Measurements from ENCODE around the gene P2RX1.

P2RX1 gene

DNA sequence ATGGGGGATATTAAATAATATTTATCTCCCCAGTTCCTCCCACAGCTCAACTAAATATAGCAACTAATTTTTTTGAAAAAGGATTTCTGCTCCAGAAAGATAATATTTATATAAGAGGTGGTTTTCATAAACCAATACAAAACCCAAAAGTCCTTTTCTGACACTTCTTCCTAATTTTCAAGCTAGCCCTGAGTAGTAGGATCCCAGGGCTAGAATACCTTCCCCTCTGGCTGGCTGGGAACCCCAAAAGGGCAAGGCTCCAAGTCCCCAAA, 46.6 kb upstream of the P2RX1 start:
- TF ChIP-seq, protein P1, sequence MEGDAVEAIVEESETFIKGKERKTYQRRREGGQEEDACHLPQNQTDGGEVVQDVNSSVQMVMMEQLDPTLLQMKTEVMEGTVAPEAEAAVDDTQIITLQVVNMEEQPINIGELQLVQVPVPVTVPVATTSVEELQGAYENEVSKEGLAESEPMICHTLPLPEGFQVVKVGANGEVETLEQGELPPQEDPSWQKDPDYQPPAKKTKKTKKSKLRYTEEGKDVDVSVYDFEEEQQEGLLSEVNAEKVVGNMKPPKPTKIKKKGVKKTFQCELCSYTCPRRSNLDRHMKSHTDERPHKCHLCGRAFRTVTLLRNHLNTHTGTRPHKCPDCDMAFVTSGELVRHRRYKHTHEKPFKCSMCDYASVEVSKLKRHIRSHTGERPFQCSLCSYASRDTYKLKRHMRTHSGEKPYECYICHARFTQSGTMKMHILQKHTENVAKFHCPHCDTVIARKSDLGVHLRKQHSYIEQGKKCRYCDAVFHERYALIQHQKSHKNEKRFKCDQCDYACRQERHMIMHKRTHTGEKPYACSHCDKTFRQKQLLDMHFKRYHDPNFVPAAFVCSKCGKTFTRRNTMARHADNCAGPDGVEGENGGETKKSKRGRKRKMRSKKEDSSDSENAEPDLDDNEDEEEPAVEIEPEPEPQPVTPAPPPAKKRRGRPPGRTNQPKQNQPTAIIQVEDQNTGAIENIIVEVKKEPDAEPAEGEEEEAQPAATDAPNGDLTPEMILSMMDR (IDR thresholded peaks at IDR 0.05): no peak
- Histone ChIP-seq H3K9me3 (no peaks in the 10 kb centered on the region), H3K4me3 (ENCODE audit: low read depth in 1 of 2, low read length in 1 of 2) (peak overlapping the region; percentile 91 to 94), H3K27ac (peak overlapping the region; percentile 97), H3K27me3 (no peaks in the 10 kb centered on the region), H3K4me1 (ENCODE audit: control insufficient read depth in 1 of 2, insufficient read depth in 1 of 2, low read depth in 1 of 2, low read length in 1 of 2) (peaks cover 63 to 64% of the 10 kb centered on the region in 2 experiments), H3K36me3 (peaks cover 8% of the 10 kb centered on the region)

DNA sequence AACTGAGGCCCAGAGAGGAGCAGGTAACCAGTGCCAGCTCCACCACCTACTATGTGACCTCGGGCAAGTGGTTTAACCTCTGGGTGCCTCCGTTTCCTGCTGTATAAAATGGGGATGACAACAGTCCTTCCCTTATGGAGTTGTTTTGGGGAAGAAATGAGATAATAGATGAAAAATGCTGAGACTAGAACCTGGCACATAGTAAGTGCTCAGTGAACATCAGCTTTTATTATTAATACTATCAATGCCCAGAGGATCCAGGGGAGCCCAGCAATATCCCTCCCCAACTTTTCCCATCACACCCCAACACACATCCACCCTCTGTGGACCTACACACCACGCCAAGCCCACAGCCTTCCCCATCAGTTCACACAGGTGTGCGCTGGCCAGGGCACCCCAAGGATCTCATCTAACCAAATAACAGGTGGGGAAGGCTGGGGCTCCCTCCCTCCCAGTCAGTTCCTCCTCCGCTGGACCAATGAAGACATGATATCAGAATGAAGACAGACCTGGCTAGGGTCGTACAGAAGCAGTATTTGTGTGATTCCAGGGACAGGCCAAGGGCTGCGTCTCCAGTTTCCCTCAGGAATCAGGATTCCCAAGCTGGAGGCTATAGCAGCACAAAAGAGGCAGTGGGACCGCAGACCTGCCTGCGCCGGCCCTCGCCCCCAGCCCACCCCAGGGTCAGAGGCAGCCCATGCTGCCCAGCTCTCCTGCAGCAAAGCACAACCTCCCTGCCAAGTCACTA, 46.1 kb upstream of the P2RX1 start:
- TF ChIP-seq, protein P1 (IDR thresholded peaks at IDR 0.05): no peak
- peak overlapping the region; percentile 97 for H3K27ac ChIP-seq
- H3K36me3 ChIP-seq: peaks cover 13% of the 10 kb centered on the region
- H3K4me1 ChIP-seq (ENCODE audit: control insufficient read depth in 1 of 2, insufficient read depth in 1 of 2, low read depth in 1 of 2, low read length in 1 of 2): peaks cover 64 to 66% of the 10 kb centered on the region in 2 experiments
- peak overlapping the region; percentile 91 to 94 for H3K4me3 ChIP-seq (ENCODE audit: low read depth in 1 of 2, low read length in 1 of 2)
- H3K27me3 ChIP-seq: no peaks in the 10 kb centered on the region
- no peaks in the 10 kb centered on the region for H3K9me3 ChIP-seq

DNA sequence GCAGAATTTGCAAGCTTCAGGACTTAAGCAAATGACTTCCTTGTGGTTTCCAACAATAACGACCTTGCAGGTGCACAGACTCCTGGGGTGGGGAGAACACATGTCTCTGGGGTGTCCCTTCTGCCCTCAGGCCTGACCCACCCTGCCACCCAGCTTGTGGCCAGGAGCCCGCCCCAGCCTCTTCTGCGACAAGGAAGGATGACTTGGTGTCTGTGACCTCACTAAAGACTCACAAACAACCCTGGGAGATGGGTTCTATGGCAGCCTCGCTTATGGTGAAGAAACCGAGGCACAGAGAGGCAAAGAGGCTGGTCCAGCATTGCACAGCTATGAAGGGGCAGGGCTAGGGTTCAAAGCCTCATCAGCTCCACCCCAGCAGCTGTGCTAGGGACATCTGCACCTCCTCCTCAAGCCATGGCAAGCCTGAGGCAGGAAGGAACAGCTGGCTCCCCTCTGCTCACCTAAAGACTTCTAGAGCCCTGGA, 45.3 kb upstream of the P2RX1 start:
- peak overlapping the region; percentile 91 to 94 for H3K4me3 ChIP-seq (ENCODE audit: low read depth in 1 of 2, low read length in 1 of 2)
- no peaks in the 10 kb centered on the region for H3K9me3 ChIP-seq
- peak overlapping the region; percentile 97 for H3K27ac ChIP-seq
- H3K36me3 ChIP-seq: peaks cover 21% of the 10 kb centered on the region
- H3K4me1 ChIP-seq (ENCODE audit: control insufficient read depth in 1 of 2, insufficient read depth in 1 of 2, low read depth in 1 of 2, low read length in 1 of 2): peaks cover 64 to 66% of the 10 kb centered on the region in 2 experiments
- H3K27me3 ChIP-seq: no peaks in the 10 kb centered on the region
- TF ChIP-seq, protein P1 (IDR thresholded peaks at IDR 0.05): no peak

DNA sequence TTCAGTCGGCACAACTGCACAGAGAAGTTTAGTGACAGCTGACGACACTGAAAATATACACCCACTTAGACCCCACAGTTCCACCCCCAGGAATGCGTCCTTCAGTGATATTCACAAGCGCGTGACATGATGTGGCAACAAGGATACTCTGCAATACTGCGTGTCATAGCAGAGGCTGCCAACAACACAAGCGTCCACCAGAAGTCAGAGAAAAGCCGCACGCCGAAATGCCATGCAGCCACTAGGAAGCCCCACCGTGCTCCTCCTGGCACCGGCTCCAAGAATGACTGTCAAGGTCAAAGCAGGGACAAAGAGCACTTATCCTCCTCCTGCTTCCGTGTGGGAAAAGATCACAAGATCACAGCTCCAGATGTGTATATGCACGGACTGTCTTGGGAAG, 44.5 kb upstream of the P2RX1 start:
- peaks cover 63 to 66% of the 10 kb centered on the region in 2 experiments for H3K4me1 ChIP-seq (ENCODE audit: control insufficient read depth in 1 of 2, insufficient read depth in 1 of 2, low read depth in 1 of 2, low read length in 1 of 2)
- H3K9me3 ChIP-seq: no peaks in the 10 kb centered on the region
- H3K27me3 ChIP-seq: no peaks in the 10 kb centered on the region
- peak overlapping the region; percentile 97 for H3K27ac ChIP-seq
- TF ChIP-seq, protein P1 (IDR thresholded peaks at IDR 0.05): no peak
- peak overlapping the region; percentile 91 to 94 for H3K4me3 ChIP-seq (ENCODE audit: low read depth in 1 of 2, low read length in 1 of 2)
- peaks cover 28% of the 10 kb centered on the region for H3K36me3 ChIP-seq

DNA sequence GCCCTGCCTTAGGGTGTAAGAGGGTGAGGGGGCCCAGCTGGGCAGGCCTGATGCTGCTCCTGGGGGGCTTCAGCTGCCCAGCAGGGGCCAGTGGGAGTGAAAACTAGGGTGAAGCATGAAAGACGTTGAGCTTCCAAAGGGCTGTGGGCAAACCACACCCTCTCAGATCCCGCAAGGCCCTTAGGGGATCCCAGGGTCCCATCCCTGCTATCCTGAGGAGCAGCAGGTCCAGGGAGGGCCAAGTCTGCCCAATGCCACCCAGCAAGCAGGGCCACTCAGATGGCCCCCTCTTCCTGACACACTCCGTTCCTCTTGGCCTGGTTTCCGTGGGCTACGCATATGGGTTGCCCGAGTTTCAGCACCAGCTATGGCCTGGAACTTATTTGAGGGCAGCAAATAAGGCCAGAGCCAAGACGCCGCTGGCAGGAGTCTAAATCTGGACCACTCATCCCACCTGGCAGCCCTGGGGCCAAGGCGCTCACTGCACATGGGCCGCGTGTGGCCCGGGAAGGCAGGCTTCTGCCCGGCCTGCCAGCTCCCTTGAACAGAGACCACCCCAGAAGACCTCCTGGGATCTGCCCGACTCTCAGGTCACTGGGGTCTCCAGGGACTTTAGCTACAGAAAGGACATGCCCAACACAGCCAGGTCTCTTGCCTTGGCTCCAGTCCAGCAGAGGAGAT, 43.8 kb upstream of the P2RX1 start:
- Histone ChIP-seq H3K9me3 (no peaks in the 10 kb centered on the region), H3K4me1 (ENCODE audit: control insufficient read depth in 1 of 2, insufficient read depth in 1 of 2, low read depth in 1 of 2, low read length in 1 of 2) (peaks cover 56 to 60% of the 10 kb centered on the region in 2 experiments), H3K27ac (peak overlapping the region; percentile 97), H3K36me3 (peaks cover 34% of the 10 kb centered on the region), H3K4me3 (ENCODE audit: low read depth in 1 of 2, low read length in 1 of 2) (peak overlapping the region; percentile 6 to 91), H3K27me3 (no peaks in the 10 kb centered on the region)
- TF ChIP-seq, protein P1 (IDR thresholded peaks at IDR 0.05): no peak

Measured in neutrophil (primary cell).